ENCODE data around the gene SIT1.
A peak's percentile ranks its signal among the peaks of the same experiment; 100 is the strongest.

The SIT1 gene

GRCh38 chr9:35667939-35668338 is 17.2 kb upstream of the SIT1 start:
- peak overlapping the region in 1 of 2 donors; percentile 51 for H3K4me3 ChIP-seq (ENCODE audit: low read length in 2 of 2)
- peaks cover 0 to 3% of the 10 kb centered on the region in 2 donors for H3K9me3 ChIP-seq (replicated peaks in 1 of 2; ENCODE audit: control insufficient read depth in 2 of 2, insufficient read depth in 1 of 2, low read depth in 1 of 2, low read length in 2 of 2)
- H2AK5ac ChIP-seq (ENCODE audit: low read depth, low read length), result no peak overlapping the region
- peaks cover 4 to 9% of the 10 kb centered on the region in 2 donors for H3K36me3 ChIP-seq (replicated peaks in 1 of 2; ENCODE audit: control insufficient read depth in 2 of 2, insufficient read depth in 2 of 2, low read length in 2 of 2)
- no peak overlapping the region for H2BK15ac ChIP-seq (ENCODE audit: low read length)
- peaks cover 8% of the 10 kb centered on the region for H3K79me1 ChIP-seq (ENCODE audit: low read depth, low read length)
- no peak overlapping the region for H3K14ac ChIP-seq (ENCODE audit: low read length)
- H3K4me1 ChIP-seq (ENCODE audit: control insufficient read depth in 2 of 2, insufficient read depth in 1 of 2, low read depth in 1 of 2, low read length in 2 of 2), result peaks cover 5 to 12% of the 10 kb centered on the region in 2 donors
- WGBS, 2 donors (ENCODE audit: extremely low coverage in 2 of 2, insufficient read length in 2 of 2, insufficient replicate concordance in 1 of 2), result no CpG with 5 or more reads among the region's 3 CpGs
- H4K91ac ChIP-seq (ENCODE audit: low read depth, low read length, poor library complexity), result no peak overlapping the region
- no peak overlapping the region for H2BK12ac ChIP-seq (ENCODE audit: low read length)
- peaks cover 0 to 9% (median 0%) of the 10 kb centered on the region in 3 experiments for H3K27me3 ChIP-seq (ENCODE audit: control insufficient read depth in 3 of 3, insufficient read depth in 3 of 3, low read depth in 1 of 3, low read length in 3 of 3)
- H2BK120ac ChIP-seq (ENCODE audit: low read depth, low read length), result no peak overlapping the region
- no peak overlapping the region for H3K4ac ChIP-seq (ENCODE audit: low read length)
- no peak overlapping the region for H2BK5ac ChIP-seq (ENCODE audit: low read length)
- no peak overlapping the region for H3K27ac ChIP-seq (replicated peaks; ENCODE audit: low read length)
- no peak for DNase-seq (ENCODE audit: low spot score)
- H3K9ac ChIP-seq (ENCODE audit: low read depth, low read length, poor library complexity), result no peak overlapping the region
- no peak overlapping the region for H4K8ac ChIP-seq (ENCODE audit: low read depth, low read length)
- peak overlapping the region; percentile 33 for H2AFZ ChIP-seq (ENCODE audit: low read length)
- H3K23ac ChIP-seq (ENCODE audit: low read depth, low read length, poor library complexity), result no peak overlapping the region
- no peak overlapping the region for H3K4me2 ChIP-seq (ENCODE audit: insufficient read depth, low read length, poor library complexity, severe bottlenecking)
- peak overlapping the region; percentile 32 for H3K18ac ChIP-seq (ENCODE audit: low read length)

DNA sequence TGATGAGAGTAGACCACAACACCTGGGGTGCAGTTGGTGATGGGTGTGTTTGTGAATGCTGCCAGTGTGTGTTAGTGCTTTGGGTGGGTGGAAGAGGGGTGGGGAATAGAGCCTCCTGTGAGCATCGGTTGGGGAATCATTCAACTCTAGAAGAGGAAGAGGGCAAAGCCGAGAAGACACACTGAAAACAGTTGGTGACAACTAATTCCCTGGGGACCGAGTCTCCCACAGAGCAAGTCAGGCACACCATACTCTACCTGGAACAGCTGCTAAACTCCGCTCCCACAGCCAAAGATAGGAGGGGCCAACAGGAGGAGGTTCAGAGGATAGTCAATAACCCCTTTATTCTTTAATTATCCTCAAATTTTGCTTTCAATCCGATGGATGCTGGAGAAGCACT is 15.8 kb upstream of the SIT1 start:
- Histone ChIP-seq H3K4me2 (ENCODE audit: insufficient read depth, low read length, poor library complexity, severe bottlenecking) (no peak overlapping the region), H4K91ac (ENCODE audit: low read depth, low read length, poor library complexity) (no peak overlapping the region), H3K4ac (ENCODE audit: low read length) (no peak overlapping the region), H2BK5ac (ENCODE audit: low read length) (no peak overlapping the region), H3K18ac (ENCODE audit: low read length) (no peak overlapping the region), H3K27ac (replicated peaks; ENCODE audit: low read length) (no peak overlapping the region), H3K27me3 (ENCODE audit: control insufficient read depth in 3 of 3, insufficient read depth in 3 of 3, low read depth in 1 of 3, low read length in 3 of 3) (peaks cover 0 to 4% (median 0%) of the 10 kb centered on the region in 3 experiments), H2AK5ac (ENCODE audit: low read depth, low read length) (peak overlapping the region; percentile 1), H2BK15ac (ENCODE audit: low read length) (no peak overlapping the region), H3K9me3 (replicated peaks in 1 of 2; ENCODE audit: control insufficient read depth in 2 of 2, insufficient read depth in 1 of 2, low read depth in 1 of 2, low read length in 2 of 2) (peaks cover 0 to 3% of the 10 kb centered on the region in 2 donors), H3K4me3 (ENCODE audit: low read length in 2 of 2) (no peak overlapping the region), H2BK12ac (ENCODE audit: low read length) (no peak overlapping the region), H3K4me1 (ENCODE audit: control insufficient read depth in 2 of 2, insufficient read depth in 1 of 2, low read depth in 1 of 2, low read length in 2 of 2) (peaks cover 5 to 13% of the 10 kb centered on the region in 2 donors), H2AFZ (ENCODE audit: low read length) (no peak overlapping the region), H3K9ac (ENCODE audit: low read depth, low read length, poor library complexity) (no peak overlapping the region), H3K36me3 (replicated peaks in 1 of 2; ENCODE audit: control insufficient read depth in 2 of 2, insufficient read depth in 2 of 2, low read length in 2 of 2) (peaks cover 17 to 23% of the 10 kb centered on the region in 2 donors), H3K14ac (ENCODE audit: low read length) (no peak overlapping the region), H3K79me1 (ENCODE audit: low read depth, low read length) (peaks cover 8% of the 10 kb centered on the region), H2BK120ac (ENCODE audit: low read depth, low read length) (no peak overlapping the region), H3K23ac (ENCODE audit: low read depth, low read length, poor library complexity) (no peak overlapping the region), H4K8ac (ENCODE audit: low read depth, low read length) (no peak overlapping the region)
- no CpG with 5 or more reads among the region's 5 CpGs for WGBS, 2 donors (ENCODE audit: extremely low coverage in 2 of 2, insufficient read length in 2 of 2, insufficient replicate concordance in 1 of 2)
- no peak for DNase-seq (ENCODE audit: low spot score)

DNA sequence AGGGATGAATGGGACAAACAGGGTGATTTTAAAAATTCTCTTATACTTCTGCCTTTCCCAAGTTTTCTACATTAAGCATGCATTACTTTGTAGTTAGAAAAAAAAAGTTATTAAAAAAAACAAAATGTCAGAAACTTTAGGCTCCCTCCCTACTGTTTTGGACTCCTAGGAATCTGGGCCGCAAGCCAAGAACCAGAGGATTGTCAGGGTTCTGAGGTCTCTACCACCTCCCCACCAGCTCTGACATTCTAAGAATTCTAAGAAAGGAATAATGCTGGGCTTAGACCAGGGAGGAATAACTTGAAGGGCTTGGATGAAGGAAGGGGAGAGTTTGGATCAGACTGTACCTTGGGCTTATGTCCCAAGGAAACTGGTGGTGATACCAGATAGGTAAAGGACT is 15.3 kb upstream of the SIT1 start:
- Histone ChIP-seq H3K4me1 (ENCODE audit: control insufficient read depth in 2 of 2, insufficient read depth in 1 of 2, low read depth in 1 of 2, low read length in 2 of 2) (peaks cover 5 to 13% of the 10 kb centered on the region in 2 donors), H3K27ac (replicated peaks; ENCODE audit: low read length) (no peak overlapping the region), H4K91ac (ENCODE audit: low read depth, low read length, poor library complexity) (no peak overlapping the region), H3K4ac (ENCODE audit: low read length) (no peak overlapping the region), H2AFZ (ENCODE audit: low read length) (no peak overlapping the region), H2BK120ac (ENCODE audit: low read depth, low read length) (no peak overlapping the region), H3K4me2 (ENCODE audit: insufficient read depth, low read length, poor library complexity, severe bottlenecking) (no peak overlapping the region), H3K14ac (ENCODE audit: low read length) (no peak overlapping the region), H3K27me3 (ENCODE audit: control insufficient read depth in 3 of 3, insufficient read depth in 3 of 3, low read depth in 1 of 3, low read length in 3 of 3) (peaks cover 0 to 4% (median 0%) of the 10 kb centered on the region in 3 experiments), H3K79me1 (ENCODE audit: low read depth, low read length) (peaks cover 8% of the 10 kb centered on the region), H2BK5ac (ENCODE audit: low read length) (no peak overlapping the region), H4K8ac (ENCODE audit: low read depth, low read length) (no peak overlapping the region), H2BK15ac (ENCODE audit: low read length) (no peak overlapping the region), H3K23ac (ENCODE audit: low read depth, low read length, poor library complexity) (no peak overlapping the region), H3K36me3 (replicated peaks in 1 of 2; ENCODE audit: control insufficient read depth in 2 of 2, insufficient read depth in 2 of 2, low read length in 2 of 2) (peaks cover 17 to 28% of the 10 kb centered on the region in 2 donors), H2BK12ac (ENCODE audit: low read length) (no peak overlapping the region), H3K18ac (ENCODE audit: low read length) (no peak overlapping the region), H3K4me3 (ENCODE audit: low read length in 2 of 2) (no peak overlapping the region), H2AK5ac (ENCODE audit: low read depth, low read length) (peak overlapping the region; percentile 1), H3K9ac (ENCODE audit: low read depth, low read length, poor library complexity) (no peak overlapping the region), H3K9me3 (replicated peaks in 1 of 2; ENCODE audit: control insufficient read depth in 2 of 2, insufficient read depth in 1 of 2, low read depth in 1 of 2, low read length in 2 of 2) (peaks cover 0 to 3% of the 10 kb centered on the region in 2 donors)
- WGBS, 2 donors (ENCODE audit: extremely low coverage in 2 of 2, insufficient read length in 2 of 2, insufficient replicate concordance in 1 of 2), result no CpG with 5 or more reads among the region's 1 CpG
- DNase-seq (ENCODE audit: low spot score), result no peak

- no peak overlapping the region for H3K27ac ChIP-seq (replicated peaks; ENCODE audit: low read length)
- no peak overlapping the region for H3K4ac ChIP-seq (ENCODE audit: low read length)
- peak overlapping the region; percentile 76 to 94 for H3K4me3 ChIP-seq (ENCODE audit: low read length in 2 of 2)
- H2AK5ac ChIP-seq (ENCODE audit: low read depth, low read length), result peak overlapping the region; percentile 51
- peaks cover 23 to 34% of the 10 kb centered on the region in 2 donors for H3K36me3 ChIP-seq (replicated peaks in 1 of 2; ENCODE audit: control insufficient read depth in 2 of 2, insufficient read depth in 2 of 2, low read length in 2 of 2)
- no peak overlapping the region for H2BK5ac ChIP-seq (ENCODE audit: low read length)
- H2BK12ac ChIP-seq (ENCODE audit: low read length), result no peak overlapping the region
- H3K27me3 ChIP-seq (ENCODE audit: control insufficient read depth in 3 of 3, insufficient read depth in 3 of 3, low read depth in 1 of 3, low read length in 3 of 3), result peaks cover 0 to 4% (median 0%) of the 10 kb centered on the region in 3 experiments
- H2BK120ac ChIP-seq (ENCODE audit: low read depth, low read length), result no peak overlapping the region
- no peak overlapping the region for H4K8ac ChIP-seq (ENCODE audit: low read depth, low read length)
- H3K23ac ChIP-seq (ENCODE audit: low read depth, low read length, poor library complexity), result peak overlapping the region; percentile 86
- no peak for DNase-seq (ENCODE audit: low spot score)
- peaks cover 8% of the 10 kb centered on the region for H3K79me1 ChIP-seq (ENCODE audit: low read depth, low read length)
- H3K18ac ChIP-seq (ENCODE audit: low read length), result peak overlapping the region; percentile 72
- peak overlapping the region; percentile 54 for H3K4me2 ChIP-seq (ENCODE audit: insufficient read depth, low read length, poor library complexity, severe bottlenecking)
- H4K91ac ChIP-seq (ENCODE audit: low read depth, low read length, poor library complexity), result no peak overlapping the region
- H3K14ac ChIP-seq (ENCODE audit: low read length), result no peak overlapping the region
- H2AFZ ChIP-seq (ENCODE audit: low read length), result peak overlapping the region; percentile 94
- peaks cover 0 to 3% of the 10 kb centered on the region in 2 donors for H3K9me3 ChIP-seq (replicated peaks in 1 of 2; ENCODE audit: control insufficient read depth in 2 of 2, insufficient read depth in 1 of 2, low read depth in 1 of 2, low read length in 2 of 2)
- H3K4me1 ChIP-seq (ENCODE audit: control insufficient read depth in 2 of 2, insufficient read depth in 1 of 2, low read depth in 1 of 2, low read length in 2 of 2), result peaks cover 5 to 13% of the 10 kb centered on the region in 2 donors
- 100% methylated on average over 2 of the region's 5 CpGs; no CpG with 5 or more reads in 1 of the 2 donors for WGBS, 2 donors (ENCODE audit: extremely low coverage in 2 of 2, insufficient read length in 2 of 2, insufficient replicate concordance in 1 of 2)
- no peak overlapping the region for H2BK15ac ChIP-seq (ENCODE audit: low read length)
- H3K9ac ChIP-seq (ENCODE audit: low read depth, low read length, poor library complexity), result no peak overlapping the region
Observed at GRCh38 chr9:35665471-35665818, 14.7 kb upstream of the SIT1 start.

Data from neuronal stem cell (in vitro differentiated cells).